B cell (primary cell): ENCODE measurements around the gene PCDHGA2. TPM values are rescaled to one million over a fixed set of nuclear protein-coding genes. Genes with fewer than 3 reads are reported as not detected.
"Not testable (repeated sequence)": the region's sequence is repeated elsewhere in the genome, so short reads cannot be mapped to it uniquely, and the experiment has no call there.

Experiments used
- ATAC-seq: fragments of 200-7000 bp; cut with Tn5 transposase; one replicate; pipeline ENCODE4 v1.10.0; 2021; ENCODE audit warnings: low read depth, mild to moderate bottlenecking, moderate number of reproducible peaks, moderate library complexity
- CTCF ChIA-PET: fragments of 350-600 bp; sonication (Branson Sonifier 250); formaldehyde crosslinking; loops from one replicate; lab custom pipeline; 2021; ENCODE audit warnings: antibody characterized with exemption, inconsistent platforms; lab: Charles Lee
- POLR2A ChIA-PET: fragments of 350-600 bp; sonication (Branson Sonifier 250); formaldehyde crosslinking; loops from one replicate; lab custom pipeline; 2021; ENCODE audit warnings: antibody characterized with exemption; lab: Charles Lee
- DNase-seq: peaks from one replicate; pipeline ENCODE4 v3.0.0; 2013
- H2AFZ ChIP-seq: 2 replicates; pipeline ENCODE4 v1.6.1; 2012; ENCODE audit warnings: mild to moderate bottlenecking, low read depth, low read length; ENCODE audit not compliant: insufficient read depth, poor library complexity, severe bottlenecking
- H3K27ac ChIP-seq, 2 donors: 1 replicate in 1 of 2; 2 replicates in 1 of 2; pipeline ENCODE4 v1.5.1; 2012 to 2013; ENCODE audit warnings: low read length in 2 of 2, mild to moderate bottlenecking in 2 of 2, moderate library complexity in 1 of 2
- H3K27me3 ChIP-seq, 4 experiments: fragments of 200-600 bp in 1 of 4; sonication (generic) in 1 of 4; replicated peaks in 1 of 4; 1 replicate in 2 of 4; 2 replicates in 2 of 4; pipeline versions ENCODE4 v1.6.1 to v1.7.0; 2013 to 2016; ENCODE audit warnings: low read length in 3 of 4, mild to moderate bottlenecking in 2 of 4, mixed read lengths in 1 of 4, moderate library complexity in 1 of 4; ENCODE audit not compliant: insufficient read depth in 4 of 4, control insufficient read depth in 3 of 4; ENCODE audit errors: control extremely low read depth in 1 of 4
- H3K36me3 ChIP-seq, 2 experiments: replicated peaks in 1 of 2; 1 replicate in 1 of 2; 2 replicates in 1 of 2; pipeline versions ENCODE4 v1.6.1 to v1.7.1; 2013; ENCODE audit warnings: low read length in 1 of 2; ENCODE audit not compliant: insufficient read depth in 2 of 2, control insufficient read depth in 1 of 2; ENCODE audit errors: control extremely low read depth in 1 of 2, extremely low read depth in 1 of 2
- H3K4me1 ChIP-seq, 2 donors: fragments of 200-600 bp in 1 of 2; sonication (generic) in 1 of 2; 1 replicate in 1 of 2; 2 replicates in 1 of 2; pipeline versions ENCODE4 v1.5.1 to v1.6.1; 2013 to 2017; ENCODE audit warnings: low read length in 2 of 2; ENCODE audit not compliant: control insufficient read depth in 2 of 2, insufficient read depth in 2 of 2
- H3K4me2 ChIP-seq: replicated peaks from 2 replicates; pipeline ENCODE3; 2012; ENCODE audit warnings: mild to moderate bottlenecking, low read depth, low read length; ENCODE audit not compliant: poor library complexity, severe bottlenecking
- H3K4me3 ChIP-seq, 5 experiments: fragments of 200-600 bp in 1 of 5; sonication (generic) in 1 of 5; 1 replicate in 3 of 5; 2 replicates in 2 of 5; pipeline versions ENCODE4 v1.5.1 to v1.7.0; 2011 to 2016; ENCODE audit warnings: low read length in 4 of 5, mild to moderate bottlenecking in 4 of 5, low read depth in 2 of 5, control low read depth in 1 of 5, moderate library complexity in 1 of 5; ENCODE audit not compliant: insufficient read depth in 1 of 5; ENCODE audit errors: control extremely low read depth in 1 of 5, extremely low read depth in 1 of 5
- H3K79me2 ChIP-seq: fragments of 200-600 bp; sonication (generic); one replicate; pipeline ENCODE4 v1.6.0; 2016; ENCODE audit warnings: low read length; ENCODE audit not compliant: control insufficient read depth, insufficient read depth
- H3K9ac ChIP-seq: fragments of 200-600 bp; sonication (generic); 2 replicates; pipeline ENCODE4 v1.6.1; 2017; ENCODE audit warnings: mild to moderate bottlenecking, low read length, moderate library complexity
- H3K9me3 ChIP-seq, 3 donors: one replicate each; pipeline versions ENCODE4 v1.6.1 to v1.7.1; 2013; ENCODE audit warnings: low read length in 2 of 3; ENCODE audit not compliant: control insufficient read depth in 2 of 3, insufficient read depth in 1 of 3; ENCODE audit errors: control extremely low read depth in 1 of 3
- H4K20me1 ChIP-seq: 2 replicates; pipeline ENCODE4 v1.6.0; 2012; ENCODE audit warnings: mild to moderate bottlenecking, low read length; ENCODE audit not compliant: insufficient read depth, control insufficient read depth, poor library complexity, severe bottlenecking
- H3K27ac Mint-ChIP-seq: one replicate; pipeline ENCODE4 v1.8.0; 2021; ENCODE audit warnings: mixed read lengths
- H3K27me3 Mint-ChIP-seq: one replicate; pipeline ENCODE4 v1.8.0; 2021; ENCODE audit warnings: mixed read lengths
- H3K4me1 Mint-ChIP-seq: one replicate; pipeline ENCODE4 v1.8.0; 2021; ENCODE audit warnings: mixed read lengths
- H3K4me3 Mint-ChIP-seq: one replicate; pipeline ENCODE4 v1.8.0; 2021; ENCODE audit warnings: mixed read lengths
- H3K9me3 Mint-ChIP-seq: one replicate; pipeline ENCODE4 v1.8.0; 2022; ENCODE audit warnings: mixed read lengths; ENCODE audit not compliant: insufficient read depth
- EZH2 ChIP-seq: IDR thresholded peaks from 2 replicates; pipeline ENCODE4 v1.6.1; 2012; ENCODE audit warnings: borderline replicate concordance, low read depth, mild to moderate bottlenecking, moderate library complexity, low read length; ENCODE audit not compliant: insufficient read depth, poor library complexity, severe bottlenecking
- WGBS: methylation state at CpG from one replicate; pipeline ENCODE4 v1.1.5; 2013; ENCODE audit warnings: missing lambda C conversion rate; ENCODE audit not compliant: insufficient coverage; 5-methylcytosine and 5-hydroxymethylcytosine counted together
- intact Hi-C: fragments of 100-400 bp; cut with micrococcal nuclease; formaldehyde crosslinking; loops from one replicate; pipeline ENCODE4 v1.10.0; 2022
- polyA plus RNA-seq: library from polyadenylated mRNA; depleted of rRNA; stranded (reverse); fragments of >200 nt; gene quantifications from 2 replicates; pipeline ENCODE4 v1.2.3, GENCODE V29; 2012
- total RNA-seq, 2 donors: library from RNA; stranded (reverse); fragments of 120-200 nt in 1 of 2; gene quantifications; 1 replicate in 1 of 2; 2 replicates in 1 of 2; pipeline versions ENCODE4 v1.2.3 to v1.2.4, GENCODE V29; 2013 to 2022
- TF ChIP-seq, protein P1 (sequence below): fragments of 200-600 bp; IDR thresholded peaks from one replicate; pipeline ENCODE4 v1.8.0; 2022; ENCODE audit warnings: antibody characterized with exemption, mild to moderate bottlenecking

PCDHGA2 gene
- total and polyA plus RNA-seq, 2 donors (not counting 1 experiment from before 2014, with no cell fraction given), result 0.07 to 0.09 TPM

DNA sequence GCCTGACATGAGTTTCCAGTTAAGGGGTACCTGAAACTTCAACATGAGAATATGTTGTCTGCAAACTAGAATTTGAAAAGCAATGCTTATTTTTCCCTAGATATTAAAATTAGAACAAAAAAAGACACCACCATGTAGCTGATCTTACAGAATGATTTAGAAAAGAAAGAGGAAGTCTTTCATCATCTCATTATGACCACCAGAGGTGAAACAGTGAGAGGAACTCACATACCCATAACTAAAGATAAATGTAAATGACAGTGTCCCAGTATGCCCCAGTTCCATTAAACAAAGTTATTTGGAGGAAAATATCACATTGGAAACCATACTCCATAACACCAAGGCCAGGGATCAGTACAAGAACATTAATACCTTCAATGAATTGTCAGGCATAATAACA is 24.8 kb upstream of the PCDHGA2 start:
- peaks cover 3 to 12% of the 10 kb centered on the region in 2 experiments for H3K36me3 ChIP-seq
- peaks cover 41% of the 10 kb centered on the region for H3K79me2 ChIP-seq
- intact Hi-C loops, result no loop called here
- H3K9ac ChIP-seq, result no peak overlapping the region
- H3K4me3 ChIP-seq, result no peak overlapping the region
- H3K4me1 Mint-ChIP-seq, result peaks cover 14% of the 10 kb centered on the region
- no peaks in the 10 kb centered on the region for H3K27me3 ChIP-seq
- no peaks in the 10 kb centered on the region for H4K20me1 ChIP-seq
- DNase-seq (no peak), ATAC-seq (no peak)
- H2AFZ ChIP-seq, result no peak overlapping the region
- no peaks in the 10 kb centered on the region for H3K27me3 Mint-ChIP-seq
- no peak overlapping the region for H3K4me2 ChIP-seq
- no peak overlapping the region for H3K4me3 Mint-ChIP-seq
- TF ChIP-seq, protein P1, sequence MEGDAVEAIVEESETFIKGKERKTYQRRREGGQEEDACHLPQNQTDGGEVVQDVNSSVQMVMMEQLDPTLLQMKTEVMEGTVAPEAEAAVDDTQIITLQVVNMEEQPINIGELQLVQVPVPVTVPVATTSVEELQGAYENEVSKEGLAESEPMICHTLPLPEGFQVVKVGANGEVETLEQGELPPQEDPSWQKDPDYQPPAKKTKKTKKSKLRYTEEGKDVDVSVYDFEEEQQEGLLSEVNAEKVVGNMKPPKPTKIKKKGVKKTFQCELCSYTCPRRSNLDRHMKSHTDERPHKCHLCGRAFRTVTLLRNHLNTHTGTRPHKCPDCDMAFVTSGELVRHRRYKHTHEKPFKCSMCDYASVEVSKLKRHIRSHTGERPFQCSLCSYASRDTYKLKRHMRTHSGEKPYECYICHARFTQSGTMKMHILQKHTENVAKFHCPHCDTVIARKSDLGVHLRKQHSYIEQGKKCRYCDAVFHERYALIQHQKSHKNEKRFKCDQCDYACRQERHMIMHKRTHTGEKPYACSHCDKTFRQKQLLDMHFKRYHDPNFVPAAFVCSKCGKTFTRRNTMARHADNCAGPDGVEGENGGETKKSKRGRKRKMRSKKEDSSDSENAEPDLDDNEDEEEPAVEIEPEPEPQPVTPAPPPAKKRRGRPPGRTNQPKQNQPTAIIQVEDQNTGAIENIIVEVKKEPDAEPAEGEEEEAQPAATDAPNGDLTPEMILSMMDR, result no peak
- TF ChIP-seq EZH2, result no peak
- POLR2A ChIA-PET, result no interaction called here
- peaks cover 25% of the 10 kb centered on the region for H3K9me3 Mint-ChIP-seq
- peaks cover 0 to 3% of the 10 kb centered on the region in 2 donors for H3K4me1 ChIP-seq
- peaks cover 30 to 78% (median 42%) of the 10 kb centered on the region in 3 donors for H3K9me3 ChIP-seq
- no peak overlapping the region for H3K27ac ChIP-seq
- CTCF ChIA-PET, result no interaction called here
- H3K27ac Mint-ChIP-seq, result no peak overlapping the region

DNA sequence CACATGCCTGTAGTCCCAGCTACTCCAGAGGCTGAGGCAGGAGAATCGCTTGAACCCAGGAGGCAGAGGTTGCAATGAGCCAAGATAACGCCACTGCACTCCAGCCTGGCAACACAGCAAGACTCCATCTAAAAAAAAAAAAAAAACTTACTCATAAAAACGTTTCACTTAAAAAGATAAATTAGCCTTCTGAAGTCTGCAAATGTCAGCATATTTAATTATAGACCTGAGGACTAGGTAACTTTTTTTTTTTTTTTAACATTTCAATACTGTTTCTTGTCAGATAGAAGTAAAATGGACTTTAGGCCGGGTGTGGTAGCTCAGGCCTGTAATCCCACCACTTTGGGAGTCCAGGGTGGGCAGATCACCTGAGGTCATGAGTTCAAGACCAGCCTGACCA is 21.6 kb upstream of the PCDHGA2 start:
- intact Hi-C loops, H2AFZ ChIP-seq, H3K27me3 ChIP-seq, POLR2A ChIA-PET, H3K4me2 ChIP-seq, H3K27me3 Mint-ChIP-seq, ATAC-seq, H3K27ac Mint-ChIP-seq, H3K9ac ChIP-seq, H3K27ac ChIP-seq, DNase-seq, H3K4me3 Mint-ChIP-seq, H3K4me3 ChIP-seq, H4K20me1 ChIP-seq: not testable (repeated sequence)
- peaks cover 49% of the 10 kb centered on the region for H3K79me2 ChIP-seq
- Mint-ChIP-seq H3K4me1 (peaks cover 35% of the 10 kb centered on the region), H3K9me3 (peaks cover 29% of the 10 kb centered on the region)
- H3K36me3 ChIP-seq, result peaks cover 12 to 19% of the 10 kb centered on the region in 2 experiments
- H3K4me1 ChIP-seq, result peaks cover 17 to 20% of the 10 kb centered on the region in 2 donors
- CTCF ChIA-PET, result interaction anchor here (1.6 to 2.0 kb wide), 2 partner anchors 10 to 247 kb away, joined by 3 to 5 read pairs; no protein-coding TSS in a partner anchor
- H3K9me3 ChIP-seq, result peaks cover 31 to 84% (median 61%) of the 10 kb centered on the region in 3 donors
- 100% methylated on average over 1 of the region's 4 CpGs for WGBS
